Muscle layer of duodenum (tissue), 2 donors: ENCODE measurements around the gene CHID1.

ENCODE experiments used
- H3K27ac ChIP-seq: one replicate; pipeline ENCODE4 v1.7.0; 2013; ENCODE audit warnings: mild to moderate bottlenecking, low read length
- H3K27me3 ChIP-seq: one replicate; pipeline ENCODE4 v1.7.0; 2013; ENCODE audit warnings: low read depth, mild to moderate bottlenecking, control low read depth, low read length
- H3K36me3 ChIP-seq, 2 donors: one replicate each; pipeline ENCODE4 v1.7.0; 2013; ENCODE audit warnings: low read length in 2 of 2, control low read depth in 1 of 2, mild to moderate bottlenecking in 1 of 2; ENCODE audit not compliant: insufficient read depth in 2 of 2, control insufficient read depth in 1 of 2
- H3K4me1 ChIP-seq, 2 donors: one replicate each; pipeline ENCODE4 v1.7.0; 2013; ENCODE audit warnings: low read length in 2 of 2, mild to moderate bottlenecking in 2 of 2, control low read depth in 1 of 2, moderate library complexity in 1 of 2; ENCODE audit not compliant: insufficient read depth in 2 of 2, control insufficient read depth in 1 of 2
- H3K4me3 ChIP-seq, 2 donors: one replicate each; pipeline ENCODE4 v1.7.0; 2013; ENCODE audit warnings: low read length in 2 of 2, low read depth in 1 of 2, mild to moderate bottlenecking in 1 of 2
- H3K9me3 ChIP-seq, 2 donors: one replicate each; pipeline ENCODE4 v1.7.0; 2013; ENCODE audit warnings: low read length in 2 of 2, control low read depth in 1 of 2, mild to moderate bottlenecking in 1 of 2; ENCODE audit not compliant: control insufficient read depth in 1 of 2
- donor health status: healthy.

CHID1 gene

DNA sequence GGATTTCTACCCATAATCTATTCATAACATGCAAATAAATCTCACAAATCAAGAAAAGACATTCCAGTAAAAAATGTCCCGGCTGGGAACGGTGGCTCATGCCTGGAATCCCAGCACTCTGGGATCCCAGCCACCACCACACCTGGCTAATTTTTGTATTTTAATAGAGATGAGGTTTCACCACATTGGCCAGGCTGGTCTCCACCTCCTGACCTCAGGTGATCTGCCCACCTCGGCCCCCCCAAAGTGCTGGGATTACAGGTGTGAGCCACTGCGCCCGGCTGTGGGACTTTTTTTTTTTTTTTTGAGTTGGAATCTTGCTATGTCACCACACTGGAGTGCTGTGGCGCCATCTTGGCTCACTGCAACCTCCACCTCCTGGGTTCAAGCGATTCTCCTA, 4.7 kb downstream of the CHID1 start:
- H3K4me1 ChIP-seq: peaks cover 0 to 13% of the 10 kb centered on the region in 2 donors
- H3K36me3 ChIP-seq: peaks cover 24 to 49% of the 10 kb centered on the region in 2 donors
- no peaks in the 10 kb centered on the region for H3K27me3 ChIP-seq
- no peaks in the 10 kb centered on the region for H3K9me3 ChIP-seq
- H3K27ac ChIP-seq: no peak overlapping the region
- no peak overlapping the region for H3K4me3 ChIP-seq

DNA sequence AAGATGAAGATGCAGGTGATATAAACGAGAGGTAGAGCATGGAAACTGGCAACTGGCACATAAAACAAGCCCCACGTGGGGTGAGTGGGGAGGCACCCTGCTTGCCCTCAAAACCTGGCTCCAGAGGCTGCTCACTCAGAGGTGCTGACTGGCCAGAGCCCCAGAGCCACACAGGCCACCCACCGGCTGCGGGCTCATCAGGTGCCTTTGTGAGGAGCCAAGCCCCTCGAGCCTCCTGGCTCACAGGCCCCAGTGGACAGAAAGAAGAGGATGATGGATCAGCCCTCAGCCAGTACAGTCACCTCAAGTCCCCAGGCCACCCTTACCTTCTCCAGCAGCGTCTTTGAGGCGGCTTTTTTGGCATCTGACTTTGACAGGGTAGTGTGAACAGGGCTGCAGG, 6.2 kb downstream of the CHID1 start:
- Histone ChIP-seq H3K36me3 (peaks cover 31 to 65% of the 10 kb centered on the region in 2 donors), H3K4me1 (peaks cover 0 to 3% of the 10 kb centered on the region in 2 donors), H3K9me3 (no peaks in the 10 kb centered on the region), H3K27ac (no peak overlapping the region), H3K4me3 (no peak overlapping the region), H3K27me3 (no peaks in the 10 kb centered on the region)

DNA sequence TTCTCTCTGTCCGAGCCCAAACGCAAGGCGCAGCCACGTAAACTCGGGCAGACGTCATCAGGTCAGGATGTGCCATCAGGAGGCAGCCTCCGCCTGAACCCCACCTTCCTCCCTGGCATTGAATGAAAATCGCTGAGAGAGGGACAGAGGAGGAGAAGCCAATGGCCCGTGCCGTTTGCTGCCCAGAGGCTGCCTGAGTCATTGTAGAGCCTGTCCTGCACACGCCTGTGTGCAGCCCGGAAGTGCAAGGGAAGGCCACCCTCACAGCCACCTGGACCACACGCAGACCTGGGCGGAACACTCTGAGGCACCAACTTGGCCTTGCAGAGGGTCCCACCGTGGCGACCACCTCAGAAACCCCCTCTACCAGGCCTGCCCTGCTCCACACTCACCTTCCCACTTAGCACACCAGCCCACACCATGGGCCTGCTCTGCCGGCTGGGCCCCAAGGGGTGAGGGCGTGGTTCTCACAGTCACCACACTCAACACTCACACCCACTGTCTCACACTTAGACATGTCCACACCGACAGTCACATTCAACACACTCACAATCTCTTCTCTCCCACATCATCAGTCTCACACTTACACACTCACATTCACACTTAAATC, 9.1 kb downstream of the CHID1 start:
- H3K36me3 ChIP-seq: peaks cover 31 to 73% of the 10 kb centered on the region in 2 donors

DNA sequence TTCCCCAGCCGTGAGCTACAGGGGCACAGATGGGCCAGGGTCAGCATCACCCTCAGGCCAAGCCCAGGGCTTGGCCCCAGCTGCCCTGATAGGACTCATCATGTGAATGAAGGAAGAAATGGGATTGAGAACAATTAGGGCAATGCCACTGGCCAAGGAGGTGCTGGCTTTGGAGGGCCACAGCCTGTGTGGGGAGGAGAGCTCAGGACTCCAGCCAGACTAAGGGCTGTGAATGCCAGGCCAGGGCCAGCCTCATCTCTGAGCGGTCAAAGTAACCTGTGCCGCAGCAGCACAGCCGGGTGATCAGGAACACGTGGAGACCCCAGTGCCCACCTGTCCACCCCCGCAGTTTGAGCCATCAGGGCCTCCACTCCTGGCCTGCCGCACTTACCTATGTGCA, 10.1 kb downstream of the CHID1 start:
- Histone ChIP-seq H3K27me3 (no peaks in the 10 kb centered on the region), H3K27ac (no peak overlapping the region), H3K36me3 (peaks cover 31 to 68% of the 10 kb centered on the region in 2 donors), H3K4me3 (no peak overlapping the region), H3K4me1 (peaks cover 0 to 12% of the 10 kb centered on the region in 2 donors), H3K9me3 (no peaks in the 10 kb centered on the region)

More for the DNA sequence above, 9.1 kb downstream of the CHID1 start:
- H3K4me1 ChIP-seq: peaks cover 0 to 12% of the 10 kb centered on the region in 2 donors
- H3K4me3 ChIP-seq: no peak overlapping the region
- H3K27me3 ChIP-seq: no peaks in the 10 kb centered on the region
- no peaks in the 10 kb centered on the region for H3K9me3 ChIP-seq
- no peak overlapping the region for H3K27ac ChIP-seq

GRCh38 chr11:899724-900123, 10.9 kb downstream of the CHID1 start:
- no peak overlapping the region for H3K4me3 ChIP-seq
- peaks cover 0 to 12% of the 10 kb centered on the region in 2 donors for H3K4me1 ChIP-seq
- peaks cover 31 to 64% of the 10 kb centered on the region in 2 donors for H3K36me3 ChIP-seq
- no peaks in the 10 kb centered on the region for H3K9me3 ChIP-seq
- no peaks in the 10 kb centered on the region for H3K27me3 ChIP-seq
- no peak overlapping the region for H3K27ac ChIP-seq

DNA sequence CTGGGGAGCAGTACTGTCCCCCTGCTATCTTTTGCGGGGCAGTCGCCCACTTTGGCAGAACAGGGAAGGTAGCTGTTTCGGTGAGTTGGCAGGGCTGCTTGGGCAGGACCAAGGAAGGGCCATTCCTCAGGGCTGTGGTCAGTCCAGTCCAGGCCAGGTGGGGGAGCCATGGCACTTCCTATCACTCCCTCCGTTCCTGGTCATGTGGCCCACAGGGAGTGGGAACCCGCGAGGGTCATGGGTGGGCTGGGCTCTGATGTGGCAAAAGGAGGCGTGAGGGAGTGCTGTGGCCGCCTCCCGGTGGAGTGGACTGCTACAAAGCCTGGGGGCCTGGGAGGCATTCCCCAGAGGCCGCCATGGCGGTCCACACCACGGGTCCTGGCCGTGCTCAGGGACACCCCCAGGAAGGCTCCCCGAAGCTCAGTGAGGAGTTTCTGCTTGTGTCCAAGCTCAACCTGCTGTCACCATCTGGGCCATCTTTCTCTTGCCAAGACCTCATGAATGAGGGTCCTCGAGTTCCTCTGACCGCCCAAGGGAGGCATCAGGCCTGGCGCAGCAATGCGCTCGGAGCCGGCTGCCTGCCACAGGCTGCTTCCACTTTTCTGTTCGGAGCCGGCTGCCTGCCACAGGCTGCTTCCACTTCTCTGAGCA, 11.9 kb downstream of the CHID1 start:
- no peaks in the 10 kb centered on the region for H3K9me3 ChIP-seq
- peaks cover 0 to 12% of the 10 kb centered on the region in 2 donors for H3K4me1 ChIP-seq
- no peak overlapping the region for H3K4me3 ChIP-seq
- peaks cover 22 to 54% of the 10 kb centered on the region in 2 donors for H3K36me3 ChIP-seq
- H3K27me3 ChIP-seq: no peaks in the 10 kb centered on the region
- H3K27ac ChIP-seq: no peak overlapping the region

- no peak overlapping the region for H3K4me3 ChIP-seq
- H3K9me3 ChIP-seq: no peaks in the 10 kb centered on the region
- H3K4me1 ChIP-seq: peaks cover 0 to 12% of the 10 kb centered on the region in 2 donors
- peaks cover 22 to 49% of the 10 kb centered on the region in 2 donors for H3K36me3 ChIP-seq
- no peak overlapping the region for H3K27ac ChIP-seq
- H3K27me3 ChIP-seq: no peaks in the 10 kb centered on the region
These were observed 12.5 kb downstream of the CHID1 start for GRCh38 chr11:898143-898511.

DNA sequence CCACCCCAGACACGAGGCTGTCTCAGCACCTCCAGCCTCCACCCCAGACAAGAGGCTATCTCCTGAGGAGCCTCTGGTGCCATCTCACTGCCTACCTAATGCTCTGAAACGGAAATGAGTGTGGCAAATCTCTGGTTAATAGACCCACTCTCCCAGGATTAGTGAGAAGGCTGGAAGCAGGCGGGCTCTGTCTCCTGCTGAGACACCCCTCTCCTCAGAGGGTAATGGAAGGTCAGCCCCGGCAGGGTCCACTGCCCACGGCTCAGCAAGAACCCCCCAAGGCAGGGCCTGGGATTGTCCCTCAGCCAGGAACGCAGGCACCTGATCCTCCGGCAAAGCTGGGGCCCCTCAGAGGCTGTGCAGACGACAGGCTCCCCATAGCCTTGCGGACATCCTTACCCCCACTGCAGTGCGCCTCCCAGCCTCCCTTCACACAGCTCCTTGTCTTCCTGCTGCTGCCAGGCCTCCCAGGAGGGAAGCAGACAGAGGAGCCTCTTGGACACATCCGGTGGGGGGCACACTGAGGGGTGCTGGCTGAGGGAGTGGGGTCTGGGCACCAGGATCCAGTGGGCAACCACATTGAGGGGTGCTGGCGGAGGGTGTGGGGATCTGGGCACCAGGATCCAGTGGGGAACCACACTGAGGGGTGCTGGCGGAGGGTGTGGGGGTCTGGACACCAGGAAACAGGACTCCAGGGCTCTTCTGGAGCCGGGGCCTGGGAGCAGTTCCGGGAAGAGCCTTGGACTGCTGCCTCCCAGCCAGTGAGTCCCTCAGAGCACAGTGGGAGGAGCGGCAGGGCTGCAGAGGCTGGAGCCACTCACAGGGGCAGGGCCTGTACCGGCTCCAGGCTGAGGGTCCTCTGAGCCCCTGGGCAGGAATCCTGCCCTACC, 13.1 kb downstream of the CHID1 start:
- Histone ChIP-seq H3K36me3 (peaks cover 18 to 42% of the 10 kb centered on the region in 2 donors), H3K4me3 (no peak overlapping the region), H3K27ac (no peak overlapping the region), H3K9me3 (no peaks in the 10 kb centered on the region), H3K4me1 (peaks cover 0 to 12% of the 10 kb centered on the region in 2 donors), H3K27me3 (no peaks in the 10 kb centered on the region)

DNA sequence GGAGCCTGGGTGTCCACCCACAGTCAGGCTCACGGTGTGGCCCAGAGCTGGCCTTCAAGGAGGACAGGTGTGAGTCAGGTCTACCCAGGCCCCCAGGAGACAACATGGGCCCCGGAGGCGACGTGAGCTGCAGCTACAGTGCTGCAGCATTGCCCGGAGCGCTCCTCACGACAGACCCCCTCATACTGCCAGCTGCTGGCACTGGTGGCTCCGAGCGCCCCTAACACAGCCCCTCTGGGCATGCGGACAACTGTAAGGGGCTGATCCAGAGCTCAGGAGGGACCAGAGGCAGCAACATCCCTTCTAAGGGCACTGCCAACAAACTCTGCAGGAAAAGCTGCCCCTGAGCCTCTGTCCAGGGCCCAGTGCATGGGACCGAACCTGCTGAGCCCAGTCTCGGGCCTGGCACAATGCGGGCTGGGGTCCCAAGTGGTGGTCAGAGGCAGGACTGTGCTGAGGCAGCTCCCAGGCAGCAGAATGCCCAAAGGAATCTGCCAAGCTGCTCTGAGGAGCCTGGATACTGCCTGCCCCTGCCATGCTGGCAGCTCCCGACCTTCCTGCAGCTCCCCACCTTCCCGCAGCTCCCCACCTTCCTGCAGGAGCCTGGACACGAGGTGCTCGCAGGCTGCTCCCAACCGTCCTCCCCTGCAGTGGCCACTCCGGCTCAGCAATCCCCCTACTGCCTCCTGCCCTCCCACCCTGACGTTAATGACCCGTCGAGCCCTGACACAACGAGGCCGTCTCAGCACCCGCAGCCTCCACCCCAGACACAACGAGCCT, 15.1 kb downstream of the CHID1 start:
- no peak overlapping the region for H3K4me3 ChIP-seq
- H3K27me3 ChIP-seq: no peaks in the 10 kb centered on the region
- no peaks in the 10 kb centered on the region for H3K9me3 ChIP-seq
- H3K36me3 ChIP-seq: peaks cover 4 to 23% of the 10 kb centered on the region in 2 donors
- H3K27ac ChIP-seq: no peak overlapping the region
- H3K4me1 ChIP-seq: peaks cover 0 to 12% of the 10 kb centered on the region in 2 donors

- Histone ChIP-seq H3K9me3 (no peaks in the 10 kb centered on the region), H3K27ac (no peak overlapping the region), H3K27me3 (no peaks in the 10 kb centered on the region), H3K36me3 (peaks cover under 1 to 18% of the 10 kb centered on the region in 2 donors), H3K4me1 (peaks cover 0 to 12% of the 10 kb centered on the region in 2 donors), H3K4me3 (no peak overlapping the region)
These were observed 15.9 kb downstream of the CHID1 start for GRCh38 chr11:894575-895201.
